ENCODE data around the gene RNASET2.

RNASET2 gene

GRCh38 chr6:166936079-166936787, 20.1 kb downstream of the RNASET2 start:
- DNase-seq (ENCODE audit: extremely low spot score) = no peak
- POLR2A ChIA-PET = interaction anchor here (0.6 kb wide), 1 partner anchor 830 kb away, joined by 3 read pairs; no protein-coding TSS in a partner anchor
- CTCF ChIA-PET = no interaction called here
- no peak for TF ChIP-seq L3MBTL2 (conservative IDR thresholded peaks at IDR 0.05)
- TF ChIP-seq CTBP1 (IDR thresholded peaks at IDR 0.05; ENCODE audit: borderline replicate concordance) = no peak
- no peak for TF ChIP-seq SP1 (IDR thresholded peaks at IDR 0.05)
- TF ChIP-seq FOXA1 (IDR thresholded peaks at IDR 0.05) = no peak
- TF ChIP-seq BHLHE40 (IDR thresholded peaks at IDR 0.05; ENCODE audit: borderline replicate concordance) = no peak
- no peak for TF ChIP-seq LEF1 (IDR thresholded peaks at IDR 0.05; ENCODE audit: borderline replicate concordance)
- no peak for TF ChIP-seq TARDBP (IDR thresholded peaks at IDR 0.05)
- no peak for TF ChIP-seq ARNT (IDR thresholded peaks at IDR 0.05)
- TF ChIP-seq SUZ12 (IDR thresholded peaks at IDR 0.05) = no peak
- TF ChIP-seq FOXK2 (IDR thresholded peaks at IDR 0.05) = no peak
- no peak for TF ChIP-seq PKNOX1 (IDR thresholded peaks at IDR 0.05)
- no peak for TF ChIP-seq HDGF (IDR thresholded peaks at IDR 0.05; ENCODE audit: borderline replicate concordance)
- TF ChIP-seq FOXM1 (IDR thresholded peaks at IDR 0.05; ENCODE audit: borderline replicate concordance) = no peak
- TF ChIP-seq ZNF384 (IDR thresholded peaks at IDR 0.05) = no peak
- no peak for TF ChIP-seq NFRKB (IDR thresholded peaks at IDR 0.05)

- TF ChIP-seq FOXM1 (IDR thresholded peaks at IDR 0.05; ENCODE audit: borderline replicate concordance) (no peak), FOXK2 (IDR thresholded peaks at IDR 0.05) (no peak), L3MBTL2 (conservative IDR thresholded peaks at IDR 0.05) (no peak), BHLHE40 (IDR thresholded peaks at IDR 0.05; ENCODE audit: borderline replicate concordance) (no peak), FOXA1 (IDR thresholded peaks at IDR 0.05) (no peak), LEF1 (IDR thresholded peaks at IDR 0.05; ENCODE audit: borderline replicate concordance) (no peak), PKNOX1 (IDR thresholded peaks at IDR 0.05) (no peak), TARDBP (IDR thresholded peaks at IDR 0.05) (no peak), ZNF384 (IDR thresholded peaks at IDR 0.05) (no peak), CTBP1 (IDR thresholded peaks at IDR 0.05; ENCODE audit: borderline replicate concordance) (no peak), ARNT (IDR thresholded peaks at IDR 0.05) (no peak), NFRKB (IDR thresholded peaks at IDR 0.05) (no peak), SUZ12 (IDR thresholded peaks at IDR 0.05) (no peak), HDGF (IDR thresholded peaks at IDR 0.05; ENCODE audit: borderline replicate concordance) (no peak), SP1 (IDR thresholded peaks at IDR 0.05) (no peak), ELF4 (IDR thresholded peaks at IDR 0.05) (no peak)
- CTCF ChIA-PET = no interaction called here
- POLR2A ChIA-PET = no interaction called here
- no peak for DNase-seq (ENCODE audit: extremely low spot score)
These were observed 21.0 kb downstream of the RNASET2 start for GRCh38 chr6:166935353-166935752.

GRCh38 chr6:166934174-166934573, 22.2 kb downstream of the RNASET2 start:
- CTCF ChIA-PET = interaction anchor here (0.8 kb wide), 2 partner anchors 10 to 147 kb away, joined by 3 to 9 read pairs; no protein-coding TSS in a partner anchor
- POLR2A ChIA-PET = no interaction called here
- no peak for DNase-seq (ENCODE audit: extremely low spot score)
- TF ChIP-seq SP1 (IDR thresholded peaks at IDR 0.05) (no peak), FOXK2 (IDR thresholded peaks at IDR 0.05) (no peak)

- DNase-seq (ENCODE audit: extremely low spot score) = no peak
- ChIA-PET POLR2A (no interaction called here), CTCF (interaction anchor here (0.8 kb wide), 1 partner anchor 9 kb away, joined by 9 read pairs; no protein-coding TSS in a partner anchor)
- TF ChIP-seq HDGF (IDR thresholded peaks at IDR 0.05; ENCODE audit: borderline replicate concordance) (no peak), ELF4 (IDR thresholded peaks at IDR 0.05) (no peak), NFRKB (IDR thresholded peaks at IDR 0.05) (no peak), BHLHE40 (IDR thresholded peaks at IDR 0.05; ENCODE audit: borderline replicate concordance) (no peak), L3MBTL2 (conservative IDR thresholded peaks at IDR 0.05) (no peak), SP1 (IDR thresholded peaks at IDR 0.05) (no peak), TARDBP (IDR thresholded peaks at IDR 0.05) (no peak), ARNT (IDR thresholded peaks at IDR 0.05) (no peak), FOXM1 (IDR thresholded peaks at IDR 0.05; ENCODE audit: borderline replicate concordance) (no peak), PKNOX1 (IDR thresholded peaks at IDR 0.05) (no peak), FOXK2 (IDR thresholded peaks at IDR 0.05) (no peak), SUZ12 (IDR thresholded peaks at IDR 0.05) (no peak), CTBP1 (IDR thresholded peaks at IDR 0.05; ENCODE audit: borderline replicate concordance) (no peak), FOXA1 (IDR thresholded peaks at IDR 0.05) (no peak), LEF1 (IDR thresholded peaks at IDR 0.05; ENCODE audit: borderline replicate concordance) (no peak), ZNF384 (IDR thresholded peaks at IDR 0.05) (no peak)
These were observed 23.0 kb downstream of the RNASET2 start for GRCh38 chr6:166933396-166933795.

GRCh38 chr6:166932616-166933015, 23.7 kb downstream of the RNASET2 start:
- CTCF ChIA-PET = no interaction called here
- DNase-seq (ENCODE audit: extremely low spot score) = no peak
- TF ChIP-seq ZNF384 (IDR thresholded peaks at IDR 0.05) (no peak), TARDBP (IDR thresholded peaks at IDR 0.05) (no peak), BHLHE40 (IDR thresholded peaks at IDR 0.05; ENCODE audit: borderline replicate concordance) (no peak), CTBP1 (IDR thresholded peaks at IDR 0.05; ENCODE audit: borderline replicate concordance) (no peak), SP1 (IDR thresholded peaks at IDR 0.05) (no peak), LEF1 (IDR thresholded peaks at IDR 0.05; ENCODE audit: borderline replicate concordance) (no peak), FOXA1 (IDR thresholded peaks at IDR 0.05) (no peak), SUZ12 (IDR thresholded peaks at IDR 0.05) (no peak), ELF4 (IDR thresholded peaks at IDR 0.05) (no peak), HDGF (IDR thresholded peaks at IDR 0.05; ENCODE audit: borderline replicate concordance) (no peak), ARNT (IDR thresholded peaks at IDR 0.05) (no peak)
- POLR2A ChIA-PET = no interaction called here

- CTCF ChIA-PET = interaction anchor here (0.7 to 1.0 kb wide), 2 partner anchors 19 to 160 kb away, joined by 3 read pairs; no protein-coding TSS in a partner anchor
- no peak for DNase-seq (ENCODE audit: extremely low spot score)
- POLR2A ChIA-PET = no interaction called here
- TF ChIP-seq SUZ12 (IDR thresholded peaks at IDR 0.05) (no peak), FOXM1 (IDR thresholded peaks at IDR 0.05; ENCODE audit: borderline replicate concordance) (no peak), SP1 (IDR thresholded peaks at IDR 0.05) (no peak), ZNF384 (IDR thresholded peaks at IDR 0.05) (no peak), FOXK2 (IDR thresholded peaks at IDR 0.05) (no peak), BHLHE40 (IDR thresholded peaks at IDR 0.05; ENCODE audit: borderline replicate concordance) (no peak)
These were observed 24.2 kb downstream of the RNASET2 start for GRCh38 chr6:166932116-166932515.
